ENCODE measurements around the gene RNU6-9. TPM values are rescaled to one million over a fixed set of nuclear protein-coding genes. Genes with fewer than 3 reads are reported as not detected.
"Not testable (repeated sequence)": the region's sequence is repeated elsewhere in the genome, so short reads cannot be mapped to it uniquely, and the experiment has no call there.

RNU6-9 gene
- total RNA-seq, 3 donors from 2014 or later (not counting 1 experiment from before 2014, with no cell fraction given), result not detected

GRCh38 chr19:850979-851335, 42.3 kb upstream of the RNU6-9 start:
- Histone ChIP-seq H3K27ac (ENCODE audit: low read length) (no peak overlapping the region), H3K36me3 (ENCODE audit: control insufficient read depth, insufficient read depth, low read length) (no peaks in the 10 kb centered on the region), H3K9me3 (ENCODE audit: control insufficient read depth, insufficient read depth, low read length) (no peaks in the 10 kb centered on the region), H3K4me1 (ENCODE audit: control insufficient read depth, insufficient read depth, low read length) (no peaks in the 10 kb centered on the region), H3K4me3 (ENCODE audit: low read length) (no peak overlapping the region), H3K27me3 (ENCODE audit: control insufficient read depth, insufficient read depth, low read length) (peaks cover 6% of the 10 kb centered on the region)
- no peaks in the 10 kb centered on the region for H3K4me1 Mint-ChIP-seq
- TF ChIP-seq CTCF (IDR thresholded peaks at IDR 0.05), result no peak
- no peaks in the 10 kb centered on the region for H3K36me3 Mint-ChIP-seq
- no peak overlapping the region for H3K27ac Mint-ChIP-seq
- H3K4me3 Mint-ChIP-seq, result no peak overlapping the region
- intact Hi-C loops (cut with micrococcal nuclease), result no loop called here
- H3K9me3 Mint-ChIP-seq, result no peaks in the 10 kb centered on the region
- ATAC-seq, result no peak
- 68% methylated on average over 13 of the region's 13 CpGs for WGBS (ENCODE audit: insufficient coverage)
- peaks cover under 1 to 9% of the 10 kb centered on the region in 2 donors for H3K27me3 Mint-ChIP-seq (ENCODE audit: low read depth in 2 of 2)
- DNase-seq, result no peak

DNA sequence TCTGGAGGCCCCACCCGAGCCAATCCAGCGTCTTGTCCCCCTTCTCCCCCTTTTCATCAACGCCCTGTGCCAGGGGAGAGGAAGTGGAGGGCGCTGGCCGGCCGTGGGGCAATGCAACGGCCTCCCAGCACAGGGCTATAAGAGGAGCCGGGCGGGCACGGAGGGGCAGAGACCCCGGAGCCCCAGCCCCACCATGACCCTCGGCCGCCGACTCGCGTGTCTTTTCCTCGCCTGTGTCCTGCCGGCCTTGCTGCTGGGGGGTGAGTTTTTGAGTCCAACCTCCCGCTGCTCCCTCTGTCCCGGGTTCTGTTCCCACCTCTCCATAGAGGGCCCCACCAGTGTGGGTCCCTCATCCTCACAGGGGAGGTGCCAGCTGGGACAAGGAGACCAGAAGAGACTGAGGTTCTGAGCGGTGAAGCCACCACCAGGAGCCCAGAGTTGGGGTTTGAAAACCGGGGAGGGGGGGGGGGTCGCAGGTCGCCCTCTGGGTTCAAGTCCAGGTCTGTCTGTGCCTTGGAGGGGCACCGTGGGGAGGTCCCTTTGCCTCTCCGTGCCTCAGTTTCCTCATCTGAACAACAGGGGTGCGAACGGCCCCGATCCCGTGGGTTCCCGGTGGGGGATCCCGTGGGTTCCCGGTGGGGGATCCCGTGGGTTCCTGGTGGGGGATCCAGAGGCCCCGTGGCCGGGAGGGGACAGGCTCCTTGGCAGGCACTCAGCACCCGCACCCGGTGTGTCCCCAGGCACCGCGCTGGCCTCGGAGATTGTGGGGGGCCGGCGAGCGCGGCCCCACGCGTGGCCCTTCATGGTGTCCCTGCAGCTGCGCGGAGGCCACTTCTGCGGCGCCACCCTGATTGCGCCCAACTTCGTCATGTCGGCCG, 40.9 kb upstream of the RNU6-9 start, which contains the start of gene ELANE:
TSS of gene ELANE (plus strand) at position 168 of the 878 bp plus-strand sequence. CDS start at position 194, 26 bp downstream.
- TF ChIP-seq CTCF (IDR thresholded peaks at IDR 0.05), result no peak
- no peak for DNase-seq
- intact Hi-C loops (cut with micrococcal nuclease), result no loop called here
- no peaks in the 10 kb centered on the region for H3K4me1 ChIP-seq (ENCODE audit: control insufficient read depth, insufficient read depth, low read length)
- peaks cover 0 to 6% of the 10 kb centered on the region in 2 donors for H3K27me3 Mint-ChIP-seq (ENCODE audit: low read depth in 2 of 2)
- peaks cover 4% of the 10 kb centered on the region for H3K27me3 ChIP-seq (ENCODE audit: control insufficient read depth, insufficient read depth, low read length)
- no peaks in the 10 kb centered on the region for H3K36me3 Mint-ChIP-seq
- no peak within 1 kb of the TSS for H3K27ac ChIP-seq (ENCODE audit: low read length)
- no peak for ATAC-seq
- H3K4me1 Mint-ChIP-seq, result no peaks in the 10 kb centered on the region
- no peak within 1 kb of the TSS for H3K4me3 ChIP-seq (ENCODE audit: low read length)
- H3K4me3 Mint-ChIP-seq, result no peak within 1 kb of the TSS
- no peaks in the 10 kb centered on the region for H3K9me3 ChIP-seq (ENCODE audit: control insufficient read depth, insufficient read depth, low read length)
- no peak within 1 kb of the TSS for H3K27ac Mint-ChIP-seq
- H3K36me3 ChIP-seq (ENCODE audit: control insufficient read depth, insufficient read depth, low read length), result no peaks in the 10 kb centered on the region
- H3K9me3 Mint-ChIP-seq, result no peaks in the 10 kb centered on the region
- WGBS (ENCODE audit: insufficient coverage), result 64% methylated on average over 52 of the region's 55 CpGs

- H3K27me3 ChIP-seq (ENCODE audit: control insufficient read depth, insufficient read depth, low read length), result peaks cover 4% of the 10 kb centered on the region
- DNase-seq, result no peak
- no peak overlapping the region for H3K4me3 ChIP-seq (ENCODE audit: low read length)
- H3K4me1 Mint-ChIP-seq, result peaks cover 0 to 4% of the 10 kb centered on the region in 2 donors
- no peaks in the 10 kb centered on the region for H3K36me3 Mint-ChIP-seq
- intact Hi-C loops (cut with micrococcal nuclease), result no loop called here
- H3K9me3 Mint-ChIP-seq, result no peaks in the 10 kb centered on the region
- H3K27me3 Mint-ChIP-seq (ENCODE audit: low read depth in 2 of 2), result peaks cover 0 to 11% of the 10 kb centered on the region in 2 donors
- 43% methylated on average over 61 of the region's 67 CpGs for WGBS (ENCODE audit: insufficient coverage)
- no peak overlapping the region for H3K4me3 Mint-ChIP-seq
- H3K4me1 ChIP-seq (ENCODE audit: control insufficient read depth, insufficient read depth, low read length), result no peaks in the 10 kb centered on the region
- no peak overlapping the region for H3K27ac Mint-ChIP-seq
- no peaks in the 10 kb centered on the region for H3K9me3 ChIP-seq (ENCODE audit: control insufficient read depth, insufficient read depth, low read length)
- ATAC-seq, result no peak
- no peaks in the 10 kb centered on the region for H3K36me3 ChIP-seq (ENCODE audit: control insufficient read depth, insufficient read depth, low read length)
- TF ChIP-seq CTCF (IDR thresholded peaks at IDR 0.05), result no peak
- H3K27ac ChIP-seq (ENCODE audit: low read length), result no peak overlapping the region
Observed at GRCh38 chr19:853014-853585, 40.2 kb upstream of the RNU6-9 start.

- H3K4me3 ChIP-seq (ENCODE audit: low read length); H3K9me3 ChIP-seq (ENCODE audit: control insufficient read depth, insufficient read depth, low read length); H3K27ac Mint-ChIP-seq; H3K36me3 ChIP-seq (ENCODE audit: control insufficient read depth, insufficient read depth, low read length); H3K4me1 Mint-ChIP-seq; DNase-seq; H3K27ac ChIP-seq (ENCODE audit: low read length); H3K36me3 Mint-ChIP-seq; intact Hi-C loops (cut with micrococcal nuclease); H3K4me3 Mint-ChIP-seq; H3K27me3 ChIP-seq (ENCODE audit: control insufficient read depth, insufficient read depth, low read length); H3K9me3 Mint-ChIP-seq; ATAC-seq; H3K4me1 ChIP-seq (ENCODE audit: control insufficient read depth, insufficient read depth, low read length): not testable (repeated sequence)
- H3K27me3 Mint-ChIP-seq (ENCODE audit: low read depth in 2 of 2), result peaks cover 4 to 16% of the 10 kb centered on the region in 2 donors
- WGBS (ENCODE audit: insufficient coverage), result 85% methylated on average over 9 of the region's 17 CpGs
Observed at GRCh38 chr19:853614-854220, 39.6 kb upstream of the RNU6-9 start.

Measured in natural killer cell (primary cell).